Activated CD4-positive, alpha-beta T cell treated with anti-CD3 and anti-CD28 coated beads, Interleukin-2, Interleukin-4, amounts not matched to agents 100 ng/mL and 50 ng/mL, durations not matched to agents 16 hours and 8 hours (primary cell): ENCODE measurements around the gene NRL.
"Not testable (repeated sequence)": the region's sequence is repeated elsewhere in the genome, so short reads cannot be mapped to it uniquely, and the experiment has no call there.

Source experiments
- DNase-seq: peaks from one replicate; pipeline ENCODE4 v3.0.0-alpha.2; 2020; ENCODE audit warnings: low spot score

The NRL gene

GRCh38 chr14:24051789-24052655 lies 62.7 kb downstream of the NRL start, which contains the start of gene CARMIL3:
TSS of gene CARMIL3 (plus strand) at chr14:24052009. CDS start at chr14:24052154, 145 bp downstream.
- DNase-seq: peak; percentile 58

GRCh38 chr14:24051176-24051788 lies 63.5 kb downstream of the NRL start:
- no peak for DNase-seq

- DNase-seq: not testable (repeated sequence)
Measured at GRCh38 chr14:24050753-24051152, 64.0 kb downstream of the NRL start.

- DNase-seq: not testable (repeated sequence)
Measured at GRCh38 chr14:24049002-24049401, 65.7 kb downstream of the NRL start.

GRCh38 chr14:24042746-24043145 lies 72.0 kb downstream of the NRL start:
- DNase-seq: no peak

- DNase-seq: no peak
Measured at GRCh38 chr14:24040692-24041091, 74.1 kb downstream of the NRL start.

GRCh38 chr14:24038686-24039085 lies 76.1 kb downstream of the NRL start:
- DNase-seq: no peak

GRCh38 chr14:24037658-24038037 lies 77.1 kb downstream of the NRL start:
- DNase-seq: no peak

- DNase-seq: not testable (repeated sequence)
Measured at GRCh38 chr14:24036963-24037657, 77.6 kb downstream of the NRL start.

GRCh38 chr14:24036169-24036962 lies 78.4 kb downstream of the NRL start:
- DNase-seq: peak; percentile 68

- not testable (repeated sequence) for DNase-seq
Measured at GRCh38 chr14:24035769-24036168, 79.0 kb downstream of the NRL start.

GRCh38 chr14:24032727-24033418 lies 81.9 kb downstream of the NRL start:
- no peak for DNase-seq

- not testable (repeated sequence) for DNase-seq
Measured at GRCh38 chr14:24031331-24031730, 83.4 kb downstream of the NRL start.

GRCh38 chr14:24029687-24030086 lies 85.1 kb downstream of the NRL start:
- DNase-seq: not testable (repeated sequence)
